GM21786 (cell line): ENCODE results near the gene PRDM2.
A peak's percentile ranks its signal among the peaks of the same experiment; 100 is the strongest.
"Not testable (repeated sequence)": the region's sequence is repeated elsewhere in the genome, so short reads cannot be mapped to it uniquely, and the experiment has no call there.

Source experiments
- ATAC-seq: cut with Tn5 transposase; IDR thresholded peaks from one replicate; pipeline ENCODE4 v1.9.1; 2021; ENCODE audit not compliant: unreplicated experiment

Gene PRDM2, protein sequence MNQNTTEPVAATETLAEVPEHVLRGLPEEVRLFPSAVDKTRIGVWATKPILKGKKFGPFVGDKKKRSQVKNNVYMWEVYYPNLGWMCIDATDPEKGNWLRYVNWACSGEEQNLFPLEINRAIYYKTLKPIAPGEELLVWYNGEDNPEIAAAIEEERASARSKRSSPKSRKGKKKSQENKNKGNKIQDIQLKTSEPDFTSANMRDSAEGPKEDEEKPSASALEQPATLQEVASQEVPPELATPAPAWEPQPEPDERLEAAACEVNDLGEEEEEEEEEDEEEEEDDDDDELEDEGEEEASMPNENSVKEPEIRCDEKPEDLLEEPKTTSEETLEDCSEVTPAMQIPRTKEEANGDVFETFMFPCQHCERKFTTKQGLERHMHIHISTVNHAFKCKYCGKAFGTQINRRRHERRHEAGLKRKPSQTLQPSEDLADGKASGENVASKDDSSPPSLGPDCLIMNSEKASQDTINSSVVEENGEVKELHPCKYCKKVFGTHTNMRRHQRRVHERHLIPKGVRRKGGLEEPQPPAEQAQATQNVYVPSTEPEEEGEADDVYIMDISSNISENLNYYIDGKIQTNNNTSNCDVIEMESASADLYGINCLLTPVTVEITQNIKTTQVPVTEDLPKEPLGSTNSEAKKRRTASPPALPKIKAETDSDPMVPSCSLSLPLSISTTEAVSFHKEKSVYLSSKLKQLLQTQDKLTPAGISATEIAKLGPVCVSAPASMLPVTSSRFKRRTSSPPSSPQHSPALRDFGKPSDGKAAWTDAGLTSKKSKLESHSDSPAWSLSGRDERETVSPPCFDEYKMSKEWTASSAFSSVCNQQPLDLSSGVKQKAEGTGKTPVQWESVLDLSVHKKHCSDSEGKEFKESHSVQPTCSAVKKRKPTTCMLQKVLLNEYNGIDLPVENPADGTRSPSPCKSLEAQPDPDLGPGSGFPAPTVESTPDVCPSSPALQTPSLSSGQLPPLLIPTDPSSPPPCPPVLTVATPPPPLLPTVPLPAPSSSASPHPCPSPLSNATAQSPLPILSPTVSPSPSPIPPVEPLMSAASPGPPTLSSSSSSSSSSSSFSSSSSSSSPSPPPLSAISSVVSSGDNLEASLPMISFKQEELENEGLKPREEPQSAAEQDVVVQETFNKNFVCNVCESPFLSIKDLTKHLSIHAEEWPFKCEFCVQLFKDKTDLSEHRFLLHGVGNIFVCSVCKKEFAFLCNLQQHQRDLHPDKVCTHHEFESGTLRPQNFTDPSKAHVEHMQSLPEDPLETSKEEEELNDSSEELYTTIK (N-terminal part only)

DNA sequence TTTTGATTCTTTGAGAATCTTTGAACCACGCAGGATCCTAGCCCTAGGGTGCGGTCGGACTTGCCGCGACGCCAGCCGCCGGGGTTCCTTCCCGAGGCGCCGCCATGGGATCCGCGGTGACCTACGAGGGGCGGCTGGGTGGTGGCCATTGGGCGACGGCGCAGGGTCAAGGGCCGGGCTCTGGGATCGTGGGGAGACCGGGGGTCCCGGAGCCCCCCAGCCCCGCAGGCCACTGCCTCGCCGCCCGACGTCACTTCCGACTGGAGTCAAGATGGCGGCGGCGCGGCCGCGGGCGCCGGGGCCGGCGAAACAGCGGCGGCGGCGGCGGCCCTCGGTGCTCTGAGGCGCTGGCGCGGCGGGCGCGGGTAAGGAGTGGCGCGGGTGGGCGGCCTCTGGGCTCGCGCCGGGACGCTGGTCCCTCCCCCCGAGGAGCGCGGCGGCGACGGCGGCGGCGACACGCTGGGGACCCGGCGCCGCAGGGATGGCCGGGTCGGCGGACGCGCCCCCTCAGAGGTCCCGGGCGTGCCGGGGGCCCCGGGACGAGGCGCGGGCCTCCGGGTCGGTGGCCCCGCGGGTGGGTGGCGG lies at the start of gene PRDM2:
Gene PRDM2, plus strand, starts transcription at position 253 of the 585 bp plus-strand sequence. CDS start 15,418 bp downstream, outside the sequence.
- ATAC-seq: peak; percentile 29

DNA sequence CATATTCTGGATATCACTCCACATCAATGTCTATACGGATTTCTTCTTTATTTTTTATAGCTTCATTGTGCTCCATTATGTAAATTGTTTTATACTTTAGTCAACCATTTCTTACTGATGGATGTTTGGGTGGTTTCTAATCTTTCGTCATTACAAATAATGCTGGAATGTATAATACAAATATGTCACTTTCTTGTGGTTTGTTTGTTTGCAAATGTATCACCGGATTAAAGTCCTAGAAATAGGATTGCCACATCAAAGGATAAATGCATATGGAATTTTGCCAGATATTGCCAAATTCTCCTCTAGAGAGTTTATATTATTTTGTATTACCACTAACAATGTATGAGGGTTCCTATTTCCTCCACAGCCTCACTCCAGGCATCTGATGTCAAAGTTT lies 48.7 kb upstream of the PRDM2 start:
- no peak for ATAC-seq

DNA sequence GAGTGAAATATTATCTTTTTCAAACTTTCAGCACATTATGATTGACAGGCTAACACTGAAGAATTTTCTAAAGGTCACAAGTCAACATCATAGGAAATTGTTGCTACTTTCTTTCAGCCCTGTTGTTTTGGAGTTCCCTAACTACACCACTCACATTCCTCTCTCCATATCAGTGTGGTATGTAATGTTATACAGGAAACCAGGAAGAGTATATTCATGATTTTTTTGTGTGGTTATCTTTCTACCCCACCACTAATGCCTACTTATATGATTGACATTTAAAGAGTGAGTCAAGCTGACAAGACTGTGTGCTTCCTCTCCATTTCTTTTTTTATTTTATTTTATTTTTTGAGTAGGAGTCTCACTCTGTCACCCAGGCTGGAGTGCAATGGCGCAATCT lies 47.8 kb upstream of the PRDM2 start:
- no peak for ATAC-seq

DNA sequence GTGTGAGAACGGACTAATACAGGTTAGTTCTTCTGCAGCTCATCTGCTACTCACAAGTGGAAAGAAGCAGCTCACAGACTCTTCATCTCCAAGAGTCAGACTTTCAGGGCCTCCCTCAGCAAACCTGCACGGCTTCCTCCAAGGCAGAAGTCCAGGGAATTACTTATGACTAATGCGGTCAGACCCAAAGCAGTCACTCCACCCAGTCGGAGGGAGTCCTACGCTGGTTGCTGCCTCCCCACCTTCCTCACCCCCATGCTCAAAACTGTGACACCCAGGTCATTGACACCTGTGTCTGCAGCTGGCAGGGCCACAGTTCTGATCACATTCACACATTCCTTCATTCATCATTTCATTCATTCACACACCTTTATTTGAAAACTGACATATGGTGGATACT lies 38.4 kb upstream of the PRDM2 start:
- no peak for ATAC-seq

DNA sequence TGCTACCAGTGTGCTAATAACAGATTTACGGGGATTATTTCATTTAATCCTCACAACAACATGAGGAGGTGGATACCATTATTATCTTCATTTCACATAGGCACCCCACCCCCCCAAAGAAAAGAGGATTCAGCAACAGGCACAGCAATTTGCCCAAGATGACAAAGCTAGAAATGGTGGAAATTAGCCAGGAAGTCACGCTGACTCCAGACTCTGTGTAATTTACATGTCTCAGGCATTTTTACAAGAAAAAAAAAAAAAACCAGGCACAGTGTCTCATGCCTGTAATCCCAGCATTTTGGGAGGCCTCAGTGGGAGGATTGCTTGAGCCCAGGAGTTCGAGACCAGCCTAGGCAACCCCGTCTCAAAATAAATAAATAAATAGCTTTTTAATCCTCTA lies 37.5 kb upstream of the PRDM2 start:
- no peak for ATAC-seq

DNA sequence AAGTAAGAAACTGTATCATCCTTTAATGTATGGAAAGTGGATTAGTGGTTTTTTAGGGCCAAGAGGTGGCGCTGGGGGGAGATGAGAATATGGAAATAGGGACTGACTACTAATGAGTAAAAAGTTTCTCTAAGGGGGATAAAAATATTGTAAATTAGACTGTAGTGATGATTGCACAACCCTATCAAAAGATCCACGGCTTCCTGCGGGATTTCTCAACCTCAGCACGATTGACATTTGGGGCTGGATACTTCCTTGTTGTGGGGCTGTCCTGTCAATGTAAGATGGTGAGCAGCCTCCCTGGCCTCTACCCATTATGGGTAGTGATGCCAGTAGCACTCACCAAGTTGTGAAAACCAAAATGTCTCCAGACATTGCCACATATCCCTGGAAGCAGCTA lies 36.0 kb upstream of the PRDM2 start:
- no peak for ATAC-seq

DNA sequence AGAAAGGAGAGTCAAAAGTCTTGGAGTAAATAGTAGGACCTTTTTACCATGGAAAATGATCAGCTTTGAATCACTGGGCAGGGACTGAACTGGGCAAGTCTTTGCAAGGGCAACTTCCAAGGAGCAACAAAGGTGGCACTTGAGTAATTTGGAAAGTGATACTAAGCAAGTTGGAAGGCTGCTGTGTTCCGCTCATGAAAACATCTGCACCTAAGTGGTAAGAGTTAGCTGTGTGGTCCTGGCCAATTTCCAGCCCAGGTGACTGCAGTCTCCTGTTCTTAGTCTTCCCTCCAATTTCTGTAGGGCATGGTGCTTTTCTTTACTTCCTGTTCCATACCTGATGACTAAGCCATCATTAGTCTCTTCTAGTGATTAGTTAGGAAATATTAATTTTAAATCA lies 35.5 kb upstream of the PRDM2 start:
- peak; percentile 48 for ATAC-seq

DNA sequence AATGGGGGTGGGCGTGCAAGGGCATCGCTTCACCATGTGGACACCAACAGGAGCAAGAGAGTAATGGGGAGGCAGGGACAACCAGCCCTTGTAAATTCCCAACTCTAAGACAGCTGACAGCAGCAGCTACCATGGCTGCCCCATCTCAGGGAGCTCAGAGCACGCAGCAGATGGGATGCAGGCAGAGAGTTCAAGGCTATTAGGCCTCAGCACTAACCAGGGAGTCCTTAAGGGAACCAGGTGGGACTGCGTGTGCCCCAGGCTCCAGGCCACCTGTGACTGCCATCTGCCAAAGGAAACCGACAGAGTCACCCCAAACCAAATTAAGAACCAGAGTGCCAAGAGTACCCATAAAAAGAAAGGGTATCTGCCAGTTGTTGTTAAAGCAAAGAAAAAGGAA lies 33.7 kb upstream of the PRDM2 start:
- ATAC-seq: no peak

DNA sequence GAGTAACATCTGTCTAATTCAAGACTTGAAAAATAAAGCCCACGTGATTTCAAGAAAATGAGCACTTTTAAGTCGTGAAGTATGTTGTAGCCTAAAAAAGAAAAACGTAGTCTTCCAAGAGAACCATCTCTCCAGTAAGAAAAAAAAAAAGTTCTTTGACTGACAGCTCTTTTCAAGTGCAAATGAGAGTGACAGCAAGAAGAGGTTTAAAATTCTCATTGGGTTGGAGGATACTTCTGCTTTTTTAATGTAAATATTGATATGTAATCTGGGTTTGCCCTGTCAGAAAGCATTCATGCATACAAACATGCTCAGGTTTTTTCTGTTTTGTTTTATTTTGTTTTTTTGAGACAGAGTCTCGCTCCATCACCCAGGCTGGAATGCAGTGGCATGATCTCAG lies 32.3 kb upstream of the PRDM2 start:
- no peak for ATAC-seq

DNA sequence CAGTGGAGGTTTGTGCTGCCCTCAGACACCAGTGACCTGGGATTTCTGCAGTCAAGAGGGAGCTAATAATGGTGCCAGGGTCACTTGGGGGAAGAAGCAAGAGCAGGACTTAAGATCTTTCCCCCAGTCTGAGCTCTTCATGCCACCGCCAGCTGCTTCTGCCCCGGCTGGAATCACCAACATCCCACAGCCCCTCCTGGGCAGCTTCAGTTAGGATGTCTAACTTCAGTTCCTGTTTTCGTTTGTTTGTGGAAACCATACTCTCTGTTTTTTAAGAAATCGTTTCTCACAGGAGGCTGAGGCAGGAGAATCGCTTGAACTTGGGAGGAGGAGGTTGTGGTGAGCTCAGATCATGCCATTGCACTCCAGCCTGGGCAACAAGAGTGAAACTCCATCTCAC lies 25.6 kb upstream of the PRDM2 start:
- ATAC-seq: no peak

DNA sequence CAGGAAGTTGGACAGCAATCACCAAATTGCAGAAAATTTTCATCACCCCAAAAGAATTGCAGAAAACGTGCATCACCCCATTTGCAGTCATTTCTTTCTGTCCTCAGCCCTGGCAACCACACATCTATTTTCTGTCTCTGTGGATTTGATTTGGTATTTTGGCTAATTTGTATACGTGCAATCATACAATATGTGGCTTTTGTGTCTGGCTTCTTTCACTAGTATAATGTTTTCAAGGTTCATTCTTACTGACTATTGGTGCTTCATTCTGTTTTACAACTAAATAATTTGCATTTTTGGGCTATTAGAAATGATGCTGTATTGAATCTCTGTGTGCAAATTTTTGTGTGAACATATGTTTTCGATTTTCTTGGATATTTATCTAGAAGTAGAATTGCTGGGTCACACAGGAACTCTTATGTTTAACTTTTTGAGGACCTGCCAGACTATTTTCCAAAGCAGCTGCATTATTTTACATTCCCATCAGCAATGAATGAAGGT lies 24.8 kb upstream of the PRDM2 start:
- ATAC-seq: no peak

DNA sequence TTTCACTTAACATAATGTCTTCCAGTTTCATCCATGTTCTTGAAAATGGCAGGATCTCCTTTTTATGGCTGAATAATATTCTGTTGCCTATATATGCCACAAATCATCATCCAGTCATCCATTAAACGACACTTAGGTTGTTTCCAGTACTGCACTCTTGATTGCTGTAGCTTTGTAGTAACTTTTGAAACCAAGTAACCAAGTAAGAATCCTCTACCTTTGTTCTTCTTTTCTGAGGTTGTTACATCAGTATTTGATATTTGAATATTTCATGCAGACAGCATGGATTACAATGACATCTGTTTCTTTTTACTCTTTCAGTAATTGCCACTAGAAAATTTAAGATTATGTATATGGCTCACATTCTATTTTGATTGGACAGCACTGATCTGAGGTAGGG lies 22.1 kb upstream of the PRDM2 start:
- ATAC-seq: no peak

DNA sequence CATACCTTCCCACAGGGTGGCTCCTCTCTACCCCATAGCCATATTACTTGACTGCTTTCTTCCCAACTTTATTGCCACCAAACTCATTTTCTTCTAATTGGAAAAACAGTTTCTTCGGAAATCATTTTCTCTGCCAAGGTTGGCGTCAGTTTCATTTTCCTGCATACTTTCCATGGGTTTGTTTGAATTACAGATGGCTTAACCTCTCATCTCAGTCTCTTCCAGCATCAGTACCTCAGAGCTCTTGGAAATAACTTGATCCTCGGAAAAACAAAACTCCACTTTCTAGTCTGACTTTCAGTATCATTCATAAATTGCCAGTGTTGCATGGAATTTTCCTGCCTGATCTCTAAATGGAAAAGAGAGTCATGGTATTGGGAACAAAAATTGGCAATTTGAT lies 20.3 kb upstream of the PRDM2 start:
- no peak for ATAC-seq

DNA sequence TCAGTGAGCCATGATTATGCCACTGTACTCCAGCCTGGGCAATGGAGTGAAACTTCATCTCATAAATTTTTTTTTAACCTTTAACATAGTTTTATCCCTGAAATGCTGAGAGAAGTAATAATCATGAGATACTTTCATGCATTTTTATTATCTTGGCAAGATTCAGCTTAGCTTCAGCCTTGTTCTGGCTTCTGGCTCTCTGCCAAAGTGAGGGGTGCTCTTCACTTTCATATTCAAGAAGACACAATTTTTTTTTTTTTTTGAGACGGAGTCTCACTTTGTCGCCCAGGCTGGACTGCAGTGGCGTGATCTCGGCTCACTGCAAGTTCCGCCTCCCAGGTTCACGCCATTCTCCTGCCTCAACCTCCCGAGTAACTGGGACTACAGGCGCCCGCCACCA lies 19.4 kb upstream of the PRDM2 start:
- not testable (repeated sequence) for ATAC-seq

DNA sequence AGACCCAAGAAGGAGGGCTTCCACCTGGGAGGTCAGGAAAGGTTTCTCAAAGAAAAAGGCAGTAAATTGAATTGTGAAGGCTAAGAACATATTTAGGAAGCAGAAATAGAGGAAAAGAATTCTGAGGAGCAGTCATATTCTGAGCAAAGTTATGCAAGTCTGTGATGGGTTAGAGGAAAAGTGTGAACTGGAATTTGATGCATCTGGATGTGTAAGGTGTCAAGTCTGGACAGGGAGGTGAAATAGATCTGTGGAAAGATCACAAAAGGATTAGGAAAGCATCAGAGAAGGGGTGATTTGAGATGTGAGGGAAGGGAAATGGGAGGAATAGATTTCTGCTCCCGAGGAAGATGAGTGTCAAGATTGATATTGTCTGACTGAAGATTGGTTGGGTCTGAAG lies 18.1 kb upstream of the PRDM2 start:
- no peak for ATAC-seq

DNA sequence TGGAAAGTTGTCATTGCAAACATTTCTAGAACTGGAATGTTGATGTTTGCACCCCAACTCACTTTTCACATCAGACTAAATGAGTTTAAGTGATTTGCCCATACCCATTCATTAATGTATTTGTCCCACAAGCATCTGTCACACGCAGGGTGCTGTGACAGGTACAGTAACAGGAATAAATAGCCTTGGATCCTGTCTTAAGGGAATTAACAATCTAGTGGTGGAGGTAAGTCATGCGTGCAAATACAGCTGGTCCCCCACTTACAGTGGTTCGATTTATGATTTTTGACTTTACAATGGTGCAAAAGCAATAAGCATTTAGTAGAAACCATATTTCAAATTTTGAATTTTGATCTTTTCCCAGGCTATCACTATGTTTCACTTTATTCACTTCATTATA lies 17.5 kb upstream of the PRDM2 start:
- ATAC-seq: no peak

DNA sequence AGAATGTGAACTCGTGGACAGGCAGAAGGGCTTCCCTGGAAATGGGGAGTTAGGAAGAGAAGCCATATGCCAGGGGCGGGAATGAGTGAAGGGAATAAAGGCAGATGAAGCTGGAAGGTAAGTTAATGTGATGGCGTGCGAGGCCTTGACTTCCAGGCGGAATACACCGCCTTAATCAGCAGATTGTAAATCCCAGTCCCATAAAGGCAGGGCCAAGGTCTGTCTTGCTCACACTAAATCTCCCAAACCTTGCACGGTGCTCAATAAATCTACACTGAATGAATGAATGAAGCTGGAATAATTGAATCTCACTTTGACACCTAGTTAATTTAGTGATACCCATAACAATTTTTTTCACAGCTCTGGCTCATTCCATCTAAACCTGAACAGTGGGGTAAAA lies 16.8 kb upstream of the PRDM2 start:
- ATAC-seq: no peak

DNA sequence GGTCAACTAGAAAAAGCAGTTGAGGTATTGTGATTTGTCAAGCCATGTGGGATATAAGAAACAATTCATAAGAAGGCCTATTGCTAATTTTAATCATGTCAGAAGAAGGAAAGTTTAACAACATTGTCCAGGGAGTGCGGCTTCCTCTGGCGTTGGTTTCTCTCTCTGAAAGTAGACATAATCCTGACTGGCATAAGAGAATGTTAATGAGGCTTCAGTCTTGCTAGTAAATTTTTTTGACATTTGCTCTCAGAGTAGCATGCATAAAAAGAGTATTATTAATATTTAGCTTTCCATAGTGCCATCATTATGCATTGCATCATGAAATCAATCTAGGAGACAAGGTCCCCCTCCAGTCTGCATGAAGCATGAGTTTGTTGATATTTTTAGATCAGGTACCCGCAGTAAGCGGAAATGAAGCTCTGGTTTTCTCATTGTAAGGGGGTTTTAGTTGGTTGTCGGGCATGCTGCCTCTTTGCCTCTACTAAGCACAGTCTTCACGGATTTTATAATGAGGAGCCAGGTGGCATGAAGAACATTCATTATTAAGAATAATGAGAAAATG lies 12.8 kb upstream of the PRDM2 start:
- ATAC-seq: peak; percentile 52

DNA sequence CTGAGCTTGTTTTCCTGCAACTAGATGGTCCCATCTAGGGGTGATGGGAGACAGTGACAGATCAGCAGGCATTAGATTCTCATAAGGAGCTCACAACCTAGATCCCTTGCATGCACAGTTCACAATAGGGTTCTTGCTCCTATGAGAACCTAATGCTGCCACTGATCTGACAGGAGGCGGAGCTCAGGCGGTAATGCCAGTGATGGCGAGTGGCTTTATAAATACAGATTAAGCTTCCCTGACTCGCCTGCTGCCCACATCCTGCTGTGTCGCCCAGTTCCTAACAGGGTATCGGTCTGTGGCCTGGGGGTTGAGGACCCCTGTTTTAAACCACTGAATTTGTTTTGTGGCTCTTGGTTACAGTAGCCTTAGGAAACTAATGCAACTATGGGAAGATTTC lies 6.9 kb upstream of the PRDM2 start:
- ATAC-seq: not testable (repeated sequence)

DNA sequence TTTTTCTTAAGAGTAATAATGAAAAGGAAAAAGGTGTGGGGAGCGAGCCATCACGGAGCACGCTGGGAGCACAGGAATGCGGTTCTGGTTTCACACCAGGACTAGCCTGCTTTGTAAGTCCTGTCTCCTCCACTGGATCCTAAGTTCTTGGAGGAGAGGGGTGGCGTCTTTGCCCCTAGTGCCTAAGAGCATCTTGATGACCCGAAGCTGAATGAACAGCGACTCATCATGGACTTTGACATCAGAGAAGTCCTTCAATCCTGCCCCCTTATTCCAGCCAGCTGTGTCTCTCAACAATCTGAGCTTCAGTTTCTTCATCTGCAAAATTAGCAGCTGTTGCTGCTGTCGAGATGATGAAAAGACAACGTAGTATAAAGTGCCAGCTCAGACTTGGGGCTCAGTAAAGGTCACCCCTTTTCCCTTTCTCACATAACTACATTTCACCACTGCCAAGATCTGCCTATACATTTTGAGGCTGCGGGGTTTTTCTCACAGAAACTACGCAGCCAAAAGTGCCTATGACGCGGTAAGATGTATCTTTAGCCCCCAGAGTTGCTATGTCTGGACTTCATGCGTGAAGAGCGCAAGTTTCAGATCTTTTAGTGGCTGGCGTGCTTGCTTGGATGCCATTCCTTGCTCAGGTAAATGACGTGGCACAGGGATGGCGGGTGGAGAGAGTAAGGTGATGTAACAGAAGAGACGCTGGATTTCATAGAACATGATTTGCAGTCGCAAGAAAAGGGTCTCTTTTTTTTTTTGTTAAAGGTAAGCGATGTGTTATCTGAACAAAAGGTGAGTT lies 4.9 kb upstream of the PRDM2 start:
- ATAC-seq: no peak
